ENCODE measurements around the gene LDHAL6B. TPM values are rescaled to one million over a fixed set of nuclear protein-coding genes. Genes with fewer than 3 reads are reported as not detected.
A peak's percentile ranks its signal among the peaks of the same experiment; 100 is the strongest.

Gene LDHAL6B
- total RNA-seq, 1 experiment from 2014 or later = not detected

- Mint-ChIP-seq H3K36me3 (ENCODE audit: insufficient read depth, unreplicated experiment) (peaks cover 48% of the 10 kb centered on the region), H3K27ac (ENCODE audit: unreplicated experiment) (no peak overlapping the region)
These were observed 25.8 kb downstream of the LDHAL6B start for GRCh38 chr15:59232476-59232875.

GRCh38 chr15:59236394-59236793 lies 29.8 kb downstream of the LDHAL6B start:
- Mint-ChIP-seq H3K36me3 (ENCODE audit: insufficient read depth, unreplicated experiment) (peaks cover 42% of the 10 kb centered on the region), H3K4me1 (ENCODE audit: low read depth, unreplicated experiment) (peaks cover 17% of the 10 kb centered on the region), H3K27me3 (ENCODE audit: insufficient read depth, unreplicated experiment) (no peaks in the 10 kb centered on the region), H3K27ac (ENCODE audit: unreplicated experiment) (peak overlapping the region; percentile 23), H3K4me3 (ENCODE audit: unreplicated experiment) (no peak overlapping the region), H3K9me3 (ENCODE audit: unreplicated experiment) (no peaks in the 10 kb centered on the region)
- TF ChIP-seq CTCF (IDR thresholded peaks at IDR 0.05; ENCODE audit: insufficient read depth in 1 of 2, low read depth in 1 of 2, low read length in 1 of 2, severe bottlenecking in 1 of 2, unreplicated experiment in 1 of 2) = no peak
- Histone ChIP-seq H3K4me3 (ENCODE audit: low read depth, low read length) (no peak overlapping the region), H3K9me3 (no peaks in the 10 kb centered on the region), H3K4me1 (peaks cover 7% of the 10 kb centered on the region; the same call in 1 of the 2 replicates), H3K36me3 (ENCODE audit: control insufficient read depth, insufficient read depth, low read length) (peaks cover 1% of the 10 kb centered on the region; the same call in 1 of the 2 replicates), H3K27me3 (replicated peaks; ENCODE audit: control insufficient read depth, insufficient read depth, low read length) (no peaks in the 10 kb centered on the region)
- ChIA-PET POLR2A (no interaction called here), CTCF (interaction anchor here (0.9 kb wide), 1 partner anchor 1568 kb away, joined by 4 read pairs; no protein-coding TSS in a partner anchor)
- intact Hi-C loops (cut with micrococcal nuclease; ENCODE audit: unreplicated experiment) = no loop called here
- DNase-seq = no peak
- no TSS peak for BruUV-seq (replicated peaks)

More at GRCh38 chr15:59232476-59232875, 25.8 kb downstream of the LDHAL6B start:
- Mint-ChIP-seq H3K4me1 (ENCODE audit: low read depth, unreplicated experiment) (peaks cover 9% of the 10 kb centered on the region), H3K27me3 (ENCODE audit: insufficient read depth, unreplicated experiment) (no peaks in the 10 kb centered on the region), H3K4me3 (ENCODE audit: unreplicated experiment) (no peak overlapping the region), H3K9me3 (ENCODE audit: unreplicated experiment) (no peaks in the 10 kb centered on the region)
- H3K4me3 ChIP-seq (ENCODE audit: low read depth, low read length) = no peak overlapping the region
- TF ChIP-seq CTCF (IDR thresholded peaks at IDR 0.05; ENCODE audit: insufficient read depth in 1 of 2, low read depth in 1 of 2, low read length in 1 of 2, severe bottlenecking in 1 of 2, unreplicated experiment in 1 of 2) = no peak
- peaks cover 4% of the 10 kb centered on the region; the same call in 1 of the 2 replicates for H3K4me1 ChIP-seq
- ChIA-PET CTCF (no interaction called here), POLR2A (no interaction called here)
- intact Hi-C loops (cut with micrococcal nuclease; ENCODE audit: unreplicated experiment) = no loop called here
- H3K36me3 ChIP-seq (ENCODE audit: control insufficient read depth, insufficient read depth, low read length) = peaks cover 1% of the 10 kb centered on the region; the same call in 1 of the 2 replicates
- H3K9me3 ChIP-seq = no peaks in the 10 kb centered on the region
- H3K27me3 ChIP-seq (replicated peaks; ENCODE audit: control insufficient read depth, insufficient read depth, low read length) = no peaks in the 10 kb centered on the region
- no peak for DNase-seq
- no TSS peak for BruUV-seq (replicated peaks)

- Histone ChIP-seq H3K4me3 (ENCODE audit: low read depth, low read length) (no peak overlapping the region), H3K36me3 (ENCODE audit: control insufficient read depth, insufficient read depth, low read length) (no peaks in the 10 kb centered on the region), H3K4me1 (peaks cover 7% of the 10 kb centered on the region; the same call in 1 of the 2 replicates), H3K9me3 (no peaks in the 10 kb centered on the region), H3K27me3 (replicated peaks; ENCODE audit: control insufficient read depth, insufficient read depth, low read length) (no peaks in the 10 kb centered on the region)
- H3K4me3 Mint-ChIP-seq (ENCODE audit: unreplicated experiment) = no peak overlapping the region
- BruUV-seq (replicated peaks) = no TSS peak
- no peak for DNase-seq
- H3K27ac Mint-ChIP-seq (ENCODE audit: unreplicated experiment) = no peak overlapping the region
- TF ChIP-seq CTCF (IDR thresholded peaks at IDR 0.05; ENCODE audit: insufficient read depth in 1 of 2, low read depth in 1 of 2, low read length in 1 of 2, severe bottlenecking in 1 of 2, unreplicated experiment in 1 of 2) = no peak
- H3K27me3 Mint-ChIP-seq (ENCODE audit: insufficient read depth, unreplicated experiment) = no peaks in the 10 kb centered on the region
- H3K9me3 Mint-ChIP-seq (ENCODE audit: unreplicated experiment) = no peaks in the 10 kb centered on the region
- ChIA-PET POLR2A (no interaction called here), CTCF (interaction anchor here (0.9 kb wide), 1 partner anchor 1569 kb away, joined by 4 read pairs; no protein-coding TSS in a partner anchor)
- H3K36me3 Mint-ChIP-seq (ENCODE audit: insufficient read depth, unreplicated experiment) = peaks cover 41% of the 10 kb centered on the region
- intact Hi-C loops (cut with micrococcal nuclease; ENCODE audit: unreplicated experiment) = no loop called here
- H3K4me1 Mint-ChIP-seq (ENCODE audit: low read depth, unreplicated experiment) = peaks cover 17% of the 10 kb centered on the region
These were observed 30.6 kb downstream of the LDHAL6B start for GRCh38 chr15:59237119-59237855.
